Stimulated activated CD4-positive, alpha-beta T cell treated with anti-CD3 and anti-CD28 coated beads, TNF-alpha, amount 100 ng/mL, for 48 hours (primary cell): ENCODE measurements around the gene NOC2L.

Experiments
- DNase-seq, 3 donors: peaks; one replicate each; pipeline ENCODE4 v3.0.0-alpha.2; 2020; ENCODE audit warnings: low read depth in 3 of 3

NOC2L gene

GRCh38 chr1:974687-975328 is 15.8 kb upstream of the NOC2L start:
- DNase-seq = no peak

GRCh38 chr1:974293-974640 is 15.2 kb upstream of the NOC2L start:
- no peak for DNase-seq

- no peak for DNase-seq
Measured at GRCh38 chr1:973459-974292, 14.6 kb upstream of the NOC2L start.

GRCh38 chr1:972726-973458 is 13.8 kb upstream of the NOC2L start:
- no peak for DNase-seq

- DNase-seq = no peak
Measured at GRCh38 chr1:971751-972506, 12.9 kb upstream of the NOC2L start.

- DNase-seq = no peak
Measured at GRCh38 chr1:970973-971730, 12.1 kb upstream of the NOC2L start.

GRCh38 chr1:970242-970972 is 11.4 kb upstream of the NOC2L start:
- no peak for DNase-seq

GRCh38 chr1:969260-969855 is 10.3 kb upstream of the NOC2L start:
- no peak for DNase-seq

- no peak for DNase-seq
Measured at GRCh38 chr1:967466-968343, 8.6 kb upstream of the NOC2L start.

GRCh38 chr1:966704-967300 is 7.7 kb upstream of the NOC2L start:
- peak; percentile 64 to 86 (median 66) for DNase-seq

- DNase-seq = no peak
Measured at GRCh38 chr1:966135-966703, 7.2 kb upstream of the NOC2L start, which contains the start of gene PLEKHN1. Gene PLEKHN1 (plus strand): TSS chr1:966482. CDS start chr1:966532, 50 bp downstream.

GRCh38 chr1:965526-966134 is 6.6 kb upstream of the NOC2L start:
- DNase-seq = no peak

- DNase-seq = no peak
Measured at GRCh38 chr1:964691-965525, 5.9 kb upstream of the NOC2L start.

GRCh38 chr1:963746-964525 is 4.9 kb upstream of the NOC2L start:
- DNase-seq = no peak

- DNase-seq = no peak
Measured at GRCh38 chr1:963301-963651, 4.2 kb upstream of the NOC2L start.
